Activated CD8-positive, alpha-beta memory T cell treated with anti-CD3 and anti-CD28 coated beads for 48 hours (primary cell): ENCODE results near the gene MEF2C.

Experiments
- DNase-seq, 3 experiments: peaks; one replicate each; pipeline ENCODE4 v3.0.0-alpha.2; 2020; ENCODE audit warnings: low read depth in 2 of 3, low spot score in 2 of 3

MEF2C gene

DNA sequence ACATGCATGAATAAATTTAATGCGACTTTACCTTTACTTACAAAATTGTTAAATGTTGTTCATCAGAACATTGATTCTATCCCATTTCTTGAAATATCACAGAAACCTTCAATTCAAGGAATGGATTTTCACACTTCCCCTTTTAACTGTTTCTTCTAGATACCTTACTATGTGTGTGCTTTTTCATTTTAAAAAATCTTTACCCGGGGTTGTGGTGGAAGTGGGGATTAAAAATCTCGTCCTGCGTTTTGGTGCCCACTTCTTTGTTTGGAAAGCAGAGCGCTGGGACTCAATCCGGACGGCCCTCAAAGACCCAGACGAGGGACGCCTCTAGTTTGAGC is 5.8 kb upstream of the MEF2C start:
- DNase-seq: no peak

DNA sequence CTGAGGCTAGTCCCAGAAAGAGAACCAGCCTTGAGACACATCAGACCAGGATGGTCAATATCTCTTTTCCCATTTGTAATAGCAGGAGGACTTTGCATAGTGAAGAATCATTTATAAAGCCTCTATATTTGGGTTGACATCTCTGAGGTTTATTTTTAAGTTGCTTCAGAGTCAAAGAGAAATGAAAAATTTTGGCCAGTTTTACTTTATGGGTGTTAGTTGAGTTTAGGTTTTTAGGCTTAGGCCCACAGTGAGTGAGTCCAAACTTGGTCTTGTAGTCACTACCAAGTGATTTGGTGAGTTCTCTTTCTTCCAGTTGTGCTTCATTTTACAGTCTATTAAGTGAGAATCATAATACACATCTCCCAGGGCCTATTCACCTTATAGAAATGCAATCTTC is 5.3 kb upstream of the MEF2C start:
- DNase-seq: no peak

DNA sequence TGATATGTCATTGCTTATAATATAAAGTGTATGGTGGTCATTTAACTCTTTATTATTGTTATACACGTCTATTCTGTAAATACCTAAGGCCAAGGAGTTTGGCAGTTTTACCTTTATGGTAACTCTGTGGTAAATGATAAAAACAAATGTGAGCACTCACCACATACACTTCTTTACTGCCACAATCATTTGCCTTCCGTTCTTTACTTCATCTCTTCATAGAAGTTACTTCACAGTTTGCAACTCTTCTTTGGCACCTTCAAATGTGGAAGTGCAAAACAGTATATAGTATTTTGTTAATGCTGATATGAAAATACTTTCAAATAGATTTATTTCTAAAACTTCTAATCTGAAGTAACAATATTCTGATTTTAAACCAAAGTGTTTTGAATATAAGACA is 4.4 kb upstream of the MEF2C start:
- DNase-seq: no peak

DNA sequence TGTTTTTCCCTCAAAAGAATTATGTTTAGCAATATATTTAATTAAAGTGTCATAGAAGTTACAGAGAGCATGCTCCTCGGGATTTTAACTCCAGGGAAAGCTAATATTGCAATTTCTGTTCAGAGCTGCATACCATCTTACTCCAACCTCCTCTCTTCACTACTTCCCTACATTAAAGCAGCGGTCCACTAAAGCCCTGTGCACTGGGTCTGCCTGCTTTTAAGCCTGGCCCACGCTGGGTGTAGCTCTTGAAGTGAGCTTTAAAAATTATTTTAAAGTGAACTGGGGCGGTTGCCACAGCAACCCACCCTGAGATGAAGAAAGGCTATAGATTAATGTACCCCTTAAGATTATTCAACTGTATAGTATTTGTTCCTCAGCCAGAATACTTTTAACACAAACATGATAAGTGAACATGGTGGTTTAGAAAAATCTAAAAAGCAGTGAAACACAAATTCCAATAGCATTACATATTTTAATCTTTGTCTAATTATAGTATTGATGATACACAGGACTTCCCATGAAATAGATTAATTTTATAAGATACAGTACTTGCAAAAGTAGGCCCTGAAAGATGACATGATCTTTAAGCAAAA is 3.9 kb upstream of the MEF2C start:
- no peak for DNase-seq

DNA sequence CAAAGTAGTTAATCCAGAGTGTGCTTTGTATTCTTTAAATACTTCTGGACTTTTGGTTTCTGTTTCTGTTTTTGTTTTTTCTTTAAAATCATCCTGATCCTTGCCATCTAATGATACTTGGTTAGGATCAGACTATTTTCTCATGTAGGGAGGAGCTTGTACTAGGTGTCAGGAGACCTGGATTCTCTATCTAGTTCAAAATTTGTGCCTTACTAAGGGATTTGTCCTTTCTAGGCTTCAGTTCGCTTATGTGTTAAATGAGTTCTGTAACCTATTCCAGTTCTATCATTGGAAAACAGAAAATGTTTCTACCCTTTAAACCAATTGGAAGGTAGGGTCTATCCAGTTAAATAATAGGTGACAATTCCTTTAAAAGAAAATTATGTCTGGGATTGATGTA is 3.3 kb upstream of the MEF2C start:
- DNase-seq: no peak

DNA sequence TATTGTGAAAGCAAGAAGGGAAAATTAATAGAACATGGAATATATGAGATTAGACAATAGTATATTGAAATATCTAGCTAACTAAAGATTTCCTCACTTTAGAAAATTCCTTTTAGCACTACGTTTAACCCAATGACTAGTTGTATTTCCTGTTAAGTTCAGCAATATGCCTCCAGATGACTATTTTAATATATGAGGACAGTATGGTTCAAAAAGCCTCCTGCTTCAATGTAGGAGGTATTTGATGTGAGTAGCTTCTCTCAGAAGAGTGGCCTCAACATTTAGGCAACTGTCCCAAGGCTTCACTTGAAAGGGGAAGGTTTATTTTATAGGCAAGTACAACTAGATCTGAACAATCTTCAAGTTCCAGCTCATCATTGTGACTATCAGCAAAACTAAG is 2.0 kb upstream of the MEF2C start:
- no peak for DNase-seq

DNA sequence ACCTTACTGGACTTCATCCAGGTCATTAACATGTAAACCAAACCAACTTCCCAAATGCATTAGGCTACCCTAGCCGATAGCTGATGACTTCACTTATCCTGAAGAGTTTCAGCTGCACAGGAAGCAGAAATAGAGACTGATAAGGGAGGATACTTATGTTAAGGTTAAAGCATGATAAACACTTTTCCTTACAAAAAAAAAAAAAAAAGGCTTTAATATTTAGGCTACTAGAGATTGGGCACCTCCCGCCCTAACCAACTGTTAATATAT is 1.6 kb upstream of the MEF2C start:
- DNase-seq: no peak

DNA sequence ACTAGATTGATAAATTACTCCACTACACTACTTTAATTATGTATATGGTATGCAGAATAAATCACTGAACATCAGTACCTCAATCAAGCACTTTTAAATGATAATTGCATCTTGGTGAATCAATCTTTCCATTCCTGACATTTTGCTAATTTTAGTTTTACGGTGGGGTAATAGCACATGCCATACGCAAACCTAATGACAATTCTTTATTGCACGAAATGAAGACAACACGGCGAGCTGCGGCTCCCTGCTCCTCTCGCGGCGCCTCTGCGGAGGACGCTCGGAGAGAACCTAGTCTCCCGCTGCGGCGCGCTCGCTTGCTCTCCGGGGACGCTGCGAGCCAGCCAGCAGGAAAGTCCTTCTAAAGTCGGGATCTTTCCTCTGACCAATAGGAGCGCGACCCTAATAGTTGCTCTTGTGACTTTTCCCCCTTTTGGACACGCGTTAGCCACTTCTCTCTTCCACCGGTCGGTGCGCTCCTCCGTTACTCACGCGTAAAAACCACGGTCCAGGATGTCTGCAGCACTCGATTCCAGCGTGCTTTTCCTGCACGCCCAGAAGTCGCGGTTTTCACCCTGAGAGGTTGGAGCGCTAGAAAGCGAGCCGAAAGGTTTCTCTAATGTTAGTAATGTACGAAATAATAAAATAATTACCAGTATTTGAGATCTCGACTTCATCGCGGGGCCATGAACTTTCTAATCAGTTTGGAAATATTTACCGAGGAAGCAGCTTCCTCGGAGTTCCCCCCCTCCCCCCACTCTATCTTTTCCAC is 1.0 kb upstream of the MEF2C start:
- no peak for DNase-seq

DNA sequence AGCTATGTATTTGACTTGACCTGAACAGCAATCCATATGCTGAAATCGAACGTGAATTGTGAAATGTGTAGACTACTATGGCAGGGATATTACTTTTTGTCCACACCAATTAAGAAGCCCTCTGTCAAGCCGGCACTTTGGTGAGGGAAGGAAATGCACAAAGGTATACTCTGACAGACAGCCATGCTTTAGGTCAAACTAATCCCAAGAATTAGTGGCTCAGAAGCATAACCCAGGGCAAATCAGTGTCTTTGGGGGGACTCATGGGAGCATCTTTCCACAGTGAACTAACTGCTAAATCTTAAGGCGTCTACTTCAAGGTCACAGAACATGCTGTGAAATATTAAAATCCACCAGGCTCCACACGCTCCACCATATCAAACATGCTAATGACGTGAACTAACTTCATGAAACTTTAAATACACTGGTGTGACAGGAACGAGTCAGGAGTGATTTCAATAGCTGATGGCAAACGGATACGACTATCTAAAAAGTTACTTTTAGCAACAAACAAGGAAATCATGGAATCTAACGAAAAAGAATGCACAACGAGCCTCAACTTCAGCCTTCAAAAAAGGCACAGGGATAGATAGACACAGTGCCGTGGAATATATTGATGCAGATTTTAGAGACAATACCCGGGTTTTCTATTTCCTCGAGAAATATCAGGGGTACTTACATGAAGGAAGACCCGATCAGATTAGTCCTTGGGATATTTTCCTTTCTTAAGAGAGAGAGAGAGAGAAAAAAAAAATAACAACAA is 527 bp downstream of the MEF2C start:
- no peak for DNase-seq

DNA sequence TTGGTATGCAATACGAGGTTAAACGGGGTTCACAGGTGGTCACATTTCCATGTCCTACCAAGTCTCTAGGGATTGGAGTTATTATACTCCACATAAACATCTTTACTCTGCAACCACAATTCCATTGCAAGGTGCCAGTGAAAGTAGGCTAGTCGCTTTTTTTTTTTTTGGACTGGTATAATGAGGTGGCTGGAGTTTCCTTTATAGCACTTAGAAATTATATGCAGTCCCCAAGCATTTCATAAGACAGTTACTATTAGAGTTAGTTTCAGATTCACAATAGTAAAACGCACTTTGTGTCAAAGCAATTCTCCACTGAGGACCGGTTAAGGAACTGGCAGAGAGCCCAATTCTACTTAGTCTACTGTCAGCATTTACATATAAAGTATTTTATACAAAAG is 1.4 kb downstream of the MEF2C start:
- DNase-seq: no peak

DNA sequence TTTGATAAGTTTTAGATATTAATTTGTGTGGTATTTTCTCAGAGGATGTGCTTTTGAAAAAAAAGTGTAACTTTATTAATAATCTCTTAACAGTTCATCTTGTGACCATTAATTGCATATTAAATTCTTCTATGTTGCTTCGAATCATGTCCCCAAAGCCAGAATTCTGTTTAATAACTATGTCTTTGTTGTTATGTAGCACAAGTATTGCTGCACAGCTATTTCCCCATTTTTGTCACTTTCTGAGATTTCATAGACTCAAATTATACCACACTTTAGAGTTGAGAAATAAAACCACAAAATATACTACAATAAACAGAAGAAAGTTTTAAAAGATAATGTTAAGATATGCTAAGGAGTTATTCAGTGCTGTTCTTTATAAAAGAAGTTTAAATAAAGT is 2.8 kb downstream of the MEF2C start:
- DNase-seq: no peak

DNA sequence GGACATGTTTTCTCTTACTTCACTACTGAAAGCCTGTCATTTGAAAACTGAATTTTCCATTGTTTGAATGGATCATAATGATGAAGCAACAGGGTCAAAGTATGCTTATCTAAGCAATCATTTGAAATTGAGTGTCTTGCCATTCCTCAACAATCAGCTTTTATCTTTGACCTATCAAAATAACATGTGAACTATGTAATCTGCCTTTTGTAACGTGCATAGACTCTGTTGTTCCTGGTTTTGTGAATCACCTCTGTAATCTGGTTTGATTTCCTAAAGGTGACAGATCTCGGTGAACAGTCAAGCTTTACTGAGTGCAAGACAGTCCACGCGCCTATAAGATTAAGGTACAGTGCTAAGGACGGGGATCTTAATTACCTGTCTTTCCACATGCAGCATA is 3.3 kb downstream of the MEF2C start:
- no peak for DNase-seq

DNA sequence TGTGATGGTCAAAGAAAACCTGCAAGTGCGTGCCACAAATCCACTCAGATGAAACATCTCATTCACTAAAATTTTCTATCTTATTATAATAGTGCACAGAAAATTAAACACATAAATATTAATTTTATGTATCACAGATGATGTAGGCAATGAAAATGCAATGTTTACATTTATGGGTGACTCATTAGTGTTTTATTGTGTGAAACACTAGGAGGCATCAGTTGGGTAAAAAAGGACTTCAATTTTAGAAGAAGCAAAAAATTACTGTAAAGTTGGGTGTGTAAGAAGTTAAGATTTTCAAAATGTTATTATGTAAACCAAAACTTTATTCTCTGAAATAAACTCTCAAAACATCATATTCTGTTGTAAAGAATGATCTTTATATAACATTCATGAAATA is 4.0 kb downstream of the MEF2C start:
- DNase-seq: no peak

DNA sequence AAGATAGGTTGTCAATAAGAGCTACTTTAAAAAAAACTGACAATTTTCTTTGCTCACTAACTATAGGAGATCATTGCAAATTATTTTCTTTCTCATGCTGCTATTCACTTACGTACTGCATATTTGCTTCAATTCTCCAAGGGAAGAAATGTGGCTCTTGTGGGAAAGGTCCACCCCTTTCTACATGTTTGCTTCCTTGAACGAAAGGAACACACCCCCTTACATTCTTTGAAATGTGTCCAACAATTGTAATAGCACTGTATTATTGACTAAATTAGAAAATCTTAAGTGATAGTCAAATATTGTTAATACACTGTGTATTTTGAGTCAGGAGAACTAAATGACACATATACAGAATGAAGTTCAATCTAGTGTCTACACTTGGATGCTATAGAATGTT is 5.2 kb downstream of the MEF2C start:
- DNase-seq: no peak

DNA sequence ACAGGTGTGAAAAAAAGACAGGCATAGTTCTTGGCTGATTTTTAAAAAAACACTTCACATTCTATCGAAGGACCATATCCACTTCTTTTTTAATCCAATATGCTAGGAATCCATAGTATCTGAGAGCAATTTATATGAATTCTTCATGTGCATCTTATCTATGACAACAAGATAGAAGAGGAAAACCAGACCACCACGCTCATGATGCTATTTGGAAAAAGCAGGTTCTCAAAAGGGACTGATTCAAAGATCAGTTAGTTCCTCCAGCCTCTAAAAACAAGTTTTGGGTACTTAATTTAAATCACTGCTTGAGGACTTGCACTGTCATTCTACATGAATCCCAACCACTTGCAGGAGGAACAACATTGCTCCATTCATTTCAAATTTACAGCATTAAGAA is 6.3 kb downstream of the MEF2C start:
- no peak for DNase-seq

DNA sequence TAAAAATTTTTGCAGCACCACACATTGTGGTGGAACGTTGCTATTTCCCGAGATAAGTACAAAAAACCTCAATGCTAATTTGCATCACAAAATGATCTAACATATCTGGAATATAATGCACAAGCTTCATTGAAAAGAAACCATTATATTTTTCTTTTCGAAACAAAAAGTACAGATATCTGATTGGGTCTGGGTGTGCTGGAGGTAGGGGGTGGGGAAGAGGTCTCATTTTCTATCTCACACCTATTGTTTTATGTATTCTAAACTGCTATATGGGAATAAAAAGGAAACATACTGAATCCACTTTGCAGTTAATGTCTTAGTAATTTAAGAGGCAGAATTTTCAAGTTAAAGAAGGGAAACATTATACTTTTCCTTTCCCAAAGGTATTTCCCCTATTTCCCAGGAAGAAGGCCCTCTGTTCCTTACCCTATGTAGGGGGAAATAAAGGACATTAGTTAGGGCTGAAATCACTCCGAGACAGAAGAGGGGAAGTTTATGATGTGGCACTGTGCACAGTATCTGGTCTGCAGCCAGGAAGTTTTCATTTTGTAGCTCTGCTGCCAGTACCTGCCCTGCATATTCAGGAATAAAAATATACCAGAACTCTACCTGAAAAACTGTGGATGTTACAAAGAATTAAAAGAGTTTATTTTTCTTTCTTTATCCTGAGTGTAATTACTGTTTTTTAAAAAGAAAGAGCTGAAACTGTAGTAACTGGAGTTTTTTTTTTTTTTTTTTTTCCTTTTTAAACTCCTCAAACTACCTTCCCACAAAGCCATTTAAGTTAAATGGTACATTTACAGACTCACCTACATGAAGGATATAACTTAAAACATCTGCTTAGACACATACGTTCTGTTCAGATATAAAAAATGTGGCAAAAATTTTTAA is 7.4 kb downstream of the MEF2C start:
- no peak for DNase-seq

DNA sequence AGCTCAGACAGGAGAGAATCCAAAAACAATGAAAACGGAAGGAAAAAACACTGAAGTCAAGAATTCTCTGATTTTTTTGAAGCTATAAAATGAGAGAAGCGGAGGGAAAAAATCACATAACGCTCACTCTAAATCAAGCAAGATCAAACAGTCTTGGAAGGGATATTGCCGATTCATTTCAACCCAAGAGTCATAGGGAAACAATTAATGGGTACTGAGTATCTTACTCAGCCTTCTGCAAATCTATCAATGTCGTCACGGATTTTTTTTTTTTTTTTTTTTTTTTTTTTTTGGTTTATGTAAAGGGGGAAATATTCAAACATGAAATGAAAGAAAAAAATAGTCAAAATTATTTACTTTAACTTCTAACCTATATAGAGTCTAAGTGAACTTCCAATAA is 9.5 kb downstream of the MEF2C start:
- no peak for DNase-seq

DNA sequence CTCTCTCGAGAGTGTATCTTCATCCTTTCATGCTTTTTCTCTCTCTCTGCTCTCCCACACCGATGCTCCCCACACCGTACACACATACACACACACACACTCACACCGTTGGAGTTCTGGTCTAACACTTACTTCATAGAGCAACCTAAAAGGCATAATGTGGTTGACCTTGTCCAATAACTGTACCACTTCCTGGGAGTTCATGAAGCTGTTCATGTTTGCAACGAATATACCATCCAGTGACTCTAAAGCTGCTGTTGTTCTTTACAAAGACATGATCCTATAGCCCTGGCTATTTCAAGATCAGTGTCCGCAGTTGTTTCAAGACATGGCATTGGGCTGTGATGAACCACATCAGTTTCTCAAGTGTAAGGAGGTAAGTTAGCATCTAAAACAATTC is 10.0 kb downstream of the MEF2C start:
- no peak for DNase-seq

DNA sequence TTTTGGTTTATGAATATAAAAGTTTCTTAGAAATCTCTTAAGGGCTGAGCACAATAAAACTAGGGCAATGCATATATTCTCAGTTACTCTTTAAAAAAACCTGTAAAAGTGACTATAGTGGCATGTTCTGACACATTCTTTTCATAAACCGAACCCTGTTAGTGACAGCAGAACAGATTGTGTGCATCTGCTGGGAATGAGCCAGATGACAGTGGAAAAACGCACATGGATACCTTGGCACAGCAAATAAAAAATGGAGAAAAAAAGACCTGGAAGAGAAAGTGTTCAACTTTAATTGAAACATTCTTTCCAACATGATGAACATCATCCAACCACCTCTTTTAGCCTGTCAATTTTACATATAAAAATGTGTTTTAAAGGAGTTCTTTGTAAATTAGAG is 12.7 kb downstream of the MEF2C start:
- no peak for DNase-seq

DNA sequence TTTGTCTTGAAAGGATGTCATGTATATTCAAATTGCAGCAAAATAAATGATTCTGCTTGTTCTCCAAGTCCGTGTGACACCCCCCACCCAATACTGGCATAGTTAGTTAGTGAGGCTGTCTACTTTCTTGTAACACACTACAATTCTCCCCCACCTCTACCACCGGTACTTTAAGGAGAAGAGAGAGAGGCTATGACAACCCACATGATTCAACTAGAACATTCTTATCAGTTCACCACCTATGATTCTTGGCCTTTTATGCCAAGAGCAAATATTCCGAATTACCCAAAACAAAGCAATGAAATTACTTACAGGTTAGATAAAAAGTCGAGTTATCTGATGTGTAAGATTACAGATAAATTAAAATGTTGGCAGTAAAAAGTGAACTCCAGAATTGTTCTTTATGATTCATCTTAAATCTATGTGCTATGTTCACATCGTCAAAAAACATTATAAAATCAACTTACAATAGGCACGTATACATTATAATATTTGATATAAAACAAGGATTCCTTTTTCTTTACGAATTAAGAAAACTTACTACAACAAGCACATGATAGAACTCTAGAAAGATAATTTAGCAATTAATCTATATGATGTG is 14.4 kb downstream of the MEF2C start:
- DNase-seq: no peak

DNA sequence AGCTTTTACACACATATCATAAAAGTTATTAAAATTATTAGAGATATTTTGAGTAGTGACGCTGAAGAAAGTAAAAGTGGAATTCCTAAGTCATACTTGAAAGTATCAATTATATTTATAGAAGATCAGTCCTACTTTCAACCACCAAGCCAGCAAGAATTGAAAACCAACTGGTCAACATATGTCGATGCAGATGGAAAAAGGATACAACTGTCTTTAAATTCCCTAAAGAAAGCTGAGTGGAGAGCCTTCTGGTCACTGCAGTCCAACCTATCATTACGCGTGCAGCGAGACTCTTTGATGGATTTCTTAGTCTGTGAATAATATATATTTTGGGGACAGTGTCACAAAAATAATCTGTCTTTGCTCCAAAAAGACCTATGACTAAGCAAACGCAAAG is 15.3 kb downstream of the MEF2C start:
- no peak for DNase-seq

DNA sequence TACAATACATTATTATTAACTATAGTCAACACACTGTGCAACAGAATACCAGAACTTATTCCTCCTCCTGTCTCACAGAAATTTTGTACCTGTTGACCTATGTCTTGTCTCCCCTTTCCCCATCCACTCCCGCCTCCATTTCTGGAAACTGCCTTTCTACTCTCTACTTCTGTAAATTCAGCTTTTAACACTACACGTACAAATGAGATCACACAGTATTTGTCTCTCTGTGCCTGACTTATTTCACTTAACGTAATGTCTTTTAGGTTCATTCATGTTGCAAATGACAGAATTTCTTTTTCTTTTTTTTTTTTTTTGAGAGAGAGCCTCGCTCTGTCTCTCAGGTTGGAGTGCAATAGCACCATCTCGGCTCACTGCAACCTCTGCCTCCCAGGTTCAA is 19.5 kb downstream of the MEF2C start:
- DNase-seq: no peak
